Ectodermal cell (in vitro differentiated cells): Measurements from ENCODE around the gene DRD1.
"Not testable (repeated sequence)": the region's sequence is repeated elsewhere in the genome, so short reads cannot be mapped to it uniquely, and the experiment has no call there.

Experiments
- H3K27ac ChIP-seq: 2 replicates; pipeline ENCODE4 v1.7.0; 2013; ENCODE audit warnings: mild to moderate bottlenecking, low read depth, low read length; ENCODE audit not compliant: insufficient read depth, poor library complexity, severe bottlenecking
- H3K27me3 ChIP-seq: 2 replicates; pipeline ENCODE4 v1.7.0; 2013; ENCODE audit warnings: mild to moderate bottlenecking, low read length; ENCODE audit not compliant: insufficient read depth, control insufficient read depth, poor library complexity, severe bottlenecking
- H3K36me3 ChIP-seq: one replicate; pipeline ENCODE4 v1.7.0; 2013; ENCODE audit warnings: low read length; ENCODE audit not compliant: control insufficient read depth, insufficient read depth
- H3K4me1 ChIP-seq: one replicate; pipeline ENCODE4 v1.7.0; 2013; ENCODE audit warnings: low read length; ENCODE audit not compliant: control insufficient read depth, insufficient read depth
- H3K4me3 ChIP-seq: 2 replicates; pipeline ENCODE4 v1.7.0; 2013; ENCODE audit warnings: low read depth, low read length, control low read depth; ENCODE audit not compliant: insufficient read depth
- H3K9me3 ChIP-seq: 2 replicates; pipeline ENCODE4 v1.7.0; 2013; ENCODE audit warnings: mild to moderate bottlenecking, low read length, moderate library complexity; ENCODE audit not compliant: control insufficient read depth
- WGBS, 2 experiments: methylation state at CpG; one replicate each; pipeline ENCODE4 v1.1.7; 2013; ENCODE audit warnings: missing lambda C conversion rate in 2 of 2; 5-methylcytosine and 5-hydroxymethylcytosine counted together

Gene DRD1

GRCh38 chr5:175438234-175438857, 5.6 kb downstream of the DRD1 start:
- no peaks in the 10 kb centered on the region for H3K36me3 ChIP-seq
- H3K9me3 ChIP-seq = no peaks in the 10 kb centered on the region
- no peak overlapping the region for H3K27ac ChIP-seq
- H3K4me3 ChIP-seq = no peak overlapping the region
- no peaks in the 10 kb centered on the region for H3K4me1 ChIP-seq
- H3K27me3 ChIP-seq = peaks cover 19% of the 10 kb centered on the region
- 86 to 88% methylated on average over 2 of the region's 3 CpGs for WGBS, 2 experiments

GRCh38 chr5:175436359-175436758, 7.6 kb downstream of the DRD1 start:
- peaks cover under 1% of the 10 kb centered on the region for H3K27me3 ChIP-seq
- no peaks in the 10 kb centered on the region for H3K36me3 ChIP-seq
- no peak overlapping the region for H3K27ac ChIP-seq
- no peak overlapping the region for H3K4me3 ChIP-seq
- no peaks in the 10 kb centered on the region for H3K4me1 ChIP-seq
- H3K9me3 ChIP-seq = no peaks in the 10 kb centered on the region
- WGBS, 2 experiments = 58 to 60% methylated on average over 8 of the region's 8 CpGs

DNA sequence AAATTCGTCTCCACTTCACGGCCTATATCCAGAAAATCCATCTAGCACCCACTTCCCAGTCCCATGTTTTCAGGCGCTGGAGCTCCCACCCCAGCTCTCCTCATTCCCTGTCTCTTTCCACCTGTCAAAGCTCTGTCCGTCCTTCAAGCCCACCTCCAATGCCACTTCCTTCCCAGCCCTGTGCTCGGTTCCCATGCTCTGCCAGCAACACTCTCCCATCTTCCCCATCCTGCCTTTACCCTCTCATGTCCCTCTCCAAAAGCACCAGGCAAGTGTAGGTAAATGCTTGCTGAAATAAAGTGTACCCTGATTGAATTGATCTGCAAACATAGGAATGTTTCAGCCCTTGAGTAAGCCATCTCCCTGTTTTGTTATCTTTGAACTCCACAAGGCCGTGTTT, 9.2 kb downstream of the DRD1 start:
- Histone ChIP-seq H3K27ac (no peak overlapping the region), H3K36me3 (no peaks in the 10 kb centered on the region), H3K4me1 (no peaks in the 10 kb centered on the region), H3K9me3 (no peaks in the 10 kb centered on the region), H3K4me3 (no peak overlapping the region), H3K27me3 (no peaks in the 10 kb centered on the region)
- WGBS, 2 experiments = 74 to 76% methylated on average over 6 of the region's 6 CpGs

- no peak overlapping the region for H3K4me3 ChIP-seq
- H3K36me3 ChIP-seq = no peaks in the 10 kb centered on the region
- no peaks in the 10 kb centered on the region for H3K4me1 ChIP-seq
- no peaks in the 10 kb centered on the region for H3K9me3 ChIP-seq
- WGBS, 2 experiments = 82 to 87% methylated on average over 2 of the region's 2 CpGs
- H3K27me3 ChIP-seq = no peaks in the 10 kb centered on the region
- H3K27ac ChIP-seq = no peak overlapping the region
Measured at GRCh38 chr5:175427762-175428161, 16.2 kb downstream of the DRD1 start.

GRCh38 chr5:175424594-175424993, 19.4 kb downstream of the DRD1 start:
- not testable (repeated sequence) for H3K9me3 ChIP-seq, H3K4me3 ChIP-seq, H3K27me3 ChIP-seq, H3K4me1 ChIP-seq, H3K36me3 ChIP-seq, H3K27ac ChIP-seq

DNA sequence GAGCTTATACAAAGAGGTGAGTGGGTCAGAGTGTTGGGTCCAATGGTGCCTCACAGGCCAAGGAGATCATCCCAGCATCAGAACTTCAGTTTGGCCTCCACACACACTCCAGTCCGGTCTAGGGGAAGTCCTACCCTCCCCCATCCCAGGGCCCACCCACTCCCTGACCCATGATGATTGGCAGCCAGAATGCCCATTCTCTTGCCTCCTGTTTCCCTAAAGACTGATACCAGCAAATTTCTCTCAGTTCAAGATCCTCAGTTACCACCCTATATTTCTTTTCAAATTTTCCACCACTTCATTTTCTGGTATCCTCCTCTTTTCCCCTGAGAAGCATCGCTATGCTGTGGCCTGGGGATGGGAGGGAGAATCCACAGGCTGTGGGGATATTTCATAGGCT, 21.9 kb downstream of the DRD1 start:
- H3K9me3 ChIP-seq = no peaks in the 10 kb centered on the region
- 83 to 96% methylated on average over 2 of the region's 2 CpGs for WGBS, 2 experiments
- H3K4me3 ChIP-seq = no peak overlapping the region
- no peaks in the 10 kb centered on the region for H3K4me1 ChIP-seq
- H3K27me3 ChIP-seq = no peaks in the 10 kb centered on the region
- no peaks in the 10 kb centered on the region for H3K36me3 ChIP-seq
- H3K27ac ChIP-seq = no peak overlapping the region

GRCh38 chr5:175420383-175420782, 23.6 kb downstream of the DRD1 start:
- Histone ChIP-seq H3K36me3 (no peaks in the 10 kb centered on the region), H3K4me3 (no peak overlapping the region), H3K4me1 (no peaks in the 10 kb centered on the region), H3K27me3 (no peaks in the 10 kb centered on the region), H3K27ac (no peak overlapping the region), H3K9me3 (no peaks in the 10 kb centered on the region)

GRCh38 chr5:175418251-175418650, 25.7 kb downstream of the DRD1 start:
- Histone ChIP-seq H3K4me3 (no peak overlapping the region), H3K4me1 (no peaks in the 10 kb centered on the region), H3K27me3 (no peaks in the 10 kb centered on the region), H3K36me3 (no peaks in the 10 kb centered on the region), H3K27ac (no peak overlapping the region), H3K9me3 (no peaks in the 10 kb centered on the region)
- 100% methylated on average over 1 of the region's 1 CpG for WGBS, 2 experiments

- Histone ChIP-seq H3K9me3 (no peaks in the 10 kb centered on the region), H3K36me3 (no peaks in the 10 kb centered on the region), H3K27me3 (no peaks in the 10 kb centered on the region), H3K4me1 (no peaks in the 10 kb centered on the region), H3K27ac (no peak overlapping the region), H3K4me3 (no peak overlapping the region)
- WGBS, 2 experiments = 87 to 88% methylated on average over 2 of the region's 2 CpGs
Measured at GRCh38 chr5:175417384-175417783, 26.6 kb downstream of the DRD1 start.

DNA sequence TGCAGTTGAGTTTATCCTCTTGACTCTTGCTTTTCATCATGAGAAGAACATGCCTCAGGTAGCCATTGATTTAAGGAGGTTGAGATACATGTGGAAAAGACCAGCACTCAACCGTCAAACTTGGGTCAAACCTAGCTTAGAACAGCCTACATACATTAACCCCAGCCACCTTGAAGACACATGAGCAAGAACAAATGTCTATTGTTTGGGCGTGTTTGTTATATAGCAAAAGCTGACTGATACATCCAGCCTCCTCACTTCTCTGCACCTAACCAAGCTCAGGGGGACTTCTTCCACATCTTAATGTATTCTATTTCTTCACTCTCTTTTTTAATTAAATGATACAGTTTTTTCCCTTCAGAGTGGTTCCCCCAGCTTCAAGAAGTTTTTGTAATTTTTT, 28.7 kb downstream of the DRD1 start:
- H3K36me3 ChIP-seq = no peaks in the 10 kb centered on the region
- H3K27me3 ChIP-seq = no peaks in the 10 kb centered on the region
- no peaks in the 10 kb centered on the region for H3K9me3 ChIP-seq
- no peaks in the 10 kb centered on the region for H3K4me1 ChIP-seq
- no peak overlapping the region for H3K4me3 ChIP-seq
- no peak overlapping the region for H3K27ac ChIP-seq
- WGBS, 2 experiments = 92% methylated on average over 2 of the region's 2 CpGs; no CpG with 5 or more reads in 1 of the 2 experiments

- H3K27me3 ChIP-seq = no peaks in the 10 kb centered on the region
- H3K4me1 ChIP-seq = no peaks in the 10 kb centered on the region
- H3K27ac ChIP-seq = no peak overlapping the region
- no peak overlapping the region for H3K4me3 ChIP-seq
- WGBS, 2 experiments = no CpG with 5 or more reads among the region's 2 CpGs
- H3K9me3 ChIP-seq = no peaks in the 10 kb centered on the region
- H3K36me3 ChIP-seq = no peaks in the 10 kb centered on the region
Measured at GRCh38 chr5:175410926-175411325, 33.1 kb downstream of the DRD1 start.
